H7 (cell line): ENCODE data around the gene TEX26. TPM values are rescaled to one million over a fixed set of nuclear protein-coding genes. Genes with fewer than 3 reads are reported as not detected.

Experiments used
- DNase-seq: peaks from one replicate; pipeline ENCODE4 v3.0.0; 2012
- H3K27me3 ChIP-seq: 2 replicates; pipeline ENCODE4 v1.6.0; 2011; ENCODE audit warnings: mild to moderate bottlenecking, low read length; ENCODE audit not compliant: control insufficient read depth, insufficient read depth
- H3K36me3 ChIP-seq: replicated peaks from 2 replicates; pipeline ENCODE4 v1.5.1; 2011; ENCODE audit warnings: low read length; ENCODE audit not compliant: control insufficient read depth, insufficient read depth
- H3K4me3 ChIP-seq: 2 replicates; pipeline ENCODE4 v1.5.1; 2011; ENCODE audit warnings: low read depth, mild to moderate bottlenecking, control low read depth, low read length, moderate library complexity; ENCODE audit not compliant: insufficient read depth
- total RNA-seq: library from RNA; depleted of rRNA; stranded (reverse); fragments of >200 nt; shearing (Covaris generic); gene quantifications from 2 replicates; pipeline ENCODE4 v1.2.3, GENCODE V29; 2014; rRNA removed

Gene TEX26
- total RNA-seq = not detected in 2 replicates

DNA sequence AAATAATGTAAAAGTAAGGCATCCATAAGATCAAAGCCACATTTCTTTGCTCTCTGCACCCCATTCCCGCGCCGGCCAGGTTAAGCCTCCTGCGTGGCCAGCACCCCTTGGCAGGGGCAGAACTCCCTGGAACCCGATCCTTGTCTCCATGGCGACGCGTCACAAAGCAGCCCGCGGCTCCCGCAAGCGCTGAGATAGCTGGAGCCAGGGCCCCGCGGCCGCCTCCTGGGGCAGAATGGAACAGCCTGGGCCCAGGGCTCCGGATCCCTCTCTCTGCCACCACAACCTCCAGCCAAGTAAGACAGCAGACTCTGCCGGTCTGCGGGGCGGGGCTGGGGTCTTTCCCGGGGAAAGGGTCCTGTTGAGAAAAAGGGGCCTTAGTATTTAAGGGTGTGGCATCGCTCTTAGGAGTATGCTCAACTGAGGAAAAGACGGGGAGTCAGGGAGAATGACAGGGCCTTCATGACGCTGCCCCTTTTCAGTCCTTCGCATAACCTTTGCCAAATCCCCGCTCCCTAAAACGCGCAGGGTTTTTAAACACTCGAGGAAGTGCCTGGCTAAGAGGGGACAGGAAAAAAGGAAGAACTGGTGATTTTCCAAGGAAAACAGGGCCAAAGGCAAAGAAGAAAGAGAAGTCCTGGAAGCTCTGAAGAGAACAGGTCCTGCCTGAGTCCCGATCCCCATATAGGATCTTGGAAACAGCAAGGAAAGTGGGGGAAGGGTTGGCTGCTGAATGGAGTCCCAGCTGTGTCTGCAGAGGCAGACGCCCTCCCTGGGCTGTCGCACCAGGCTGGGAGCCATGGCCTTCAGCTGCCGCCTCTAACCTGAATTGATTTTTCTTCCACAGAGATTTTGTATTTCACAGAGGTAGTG, at the start of gene TEX26:
TSS of gene TEX26 (plus strand) at position 176 of the 873 bp plus-strand sequence. CDS start at position 236, 60 bp downstream.
- no peaks in the 10 kb centered on the region for H3K36me3 ChIP-seq
- DNase-seq = peak; percentile 92
- H3K4me3 ChIP-seq = peak within 1 kb of the TSS; percentile 27; the same call in 1 of the 2 replicates
- H3K27me3 ChIP-seq = peaks cover 8% of the 10 kb centered on the region

DNA sequence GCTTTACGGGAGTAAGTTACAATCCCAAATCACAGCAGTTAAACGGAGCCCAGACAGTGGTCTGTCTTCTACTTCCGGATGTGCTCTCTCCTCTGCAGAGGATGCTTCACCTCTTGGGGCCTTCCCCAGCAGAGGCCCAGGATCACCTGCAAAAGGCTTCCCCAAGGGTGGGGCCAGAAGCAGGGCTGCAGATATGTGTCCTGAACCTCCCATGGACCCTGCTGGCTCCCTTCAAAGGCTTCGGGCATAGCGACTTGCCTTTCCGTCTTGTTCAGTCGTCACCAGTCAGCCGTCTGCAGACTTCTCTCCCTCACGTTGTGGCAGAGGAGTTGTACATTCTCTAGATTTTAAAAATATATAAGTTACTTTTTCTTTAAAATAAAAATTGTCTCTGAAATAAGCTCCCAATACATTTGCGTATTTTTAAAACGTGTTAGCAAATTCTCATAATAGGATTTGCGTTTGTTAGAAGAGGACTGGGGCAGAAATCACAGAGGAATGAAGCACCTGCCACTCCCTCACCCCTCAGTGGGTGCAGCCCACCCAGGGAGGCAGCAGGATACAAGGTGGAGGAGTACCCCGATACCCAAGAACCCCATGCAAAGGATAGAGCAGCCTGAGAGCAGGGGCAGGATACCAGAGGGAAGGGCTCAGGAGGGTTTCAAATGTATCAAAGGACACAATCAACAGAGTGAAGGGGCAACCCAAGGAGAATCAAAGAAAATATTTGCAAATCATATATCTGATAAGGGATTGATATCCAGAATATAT, 49.3 kb upstream of the TEX26 start:
- no peak overlapping the region for H3K4me3 ChIP-seq
- DNase-seq = no peak
- H3K36me3 ChIP-seq = no peaks in the 10 kb centered on the region; the same call in 1 of the 2 replicates
- H3K27me3 ChIP-seq = no peaks in the 10 kb centered on the region

DNA sequence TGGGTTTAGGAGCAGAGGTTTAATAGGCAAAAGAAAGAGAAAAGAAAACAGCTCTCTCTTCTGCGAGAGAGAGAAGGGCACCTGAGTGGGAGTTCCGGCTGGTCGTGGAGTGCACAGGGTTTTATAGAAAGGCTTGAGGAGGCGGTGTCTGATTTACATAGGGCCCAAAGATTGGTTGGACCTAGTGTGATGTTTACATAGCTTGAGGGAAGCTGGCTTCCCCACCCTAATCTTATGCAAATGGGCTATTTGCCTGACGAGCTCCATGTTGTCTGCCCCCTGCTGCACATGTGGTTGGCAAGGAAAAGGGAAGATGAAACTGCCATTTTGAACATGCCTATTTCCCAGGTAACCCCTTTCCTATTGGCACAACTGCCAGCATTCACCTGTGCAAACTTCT, 47.9 kb upstream of the TEX26 start:
- no peak for DNase-seq
- Histone ChIP-seq H3K36me3 (no peaks in the 10 kb centered on the region; the same call in 1 of the 2 replicates), H3K27me3 (no peaks in the 10 kb centered on the region), H3K4me3 (no peak overlapping the region)

DNA sequence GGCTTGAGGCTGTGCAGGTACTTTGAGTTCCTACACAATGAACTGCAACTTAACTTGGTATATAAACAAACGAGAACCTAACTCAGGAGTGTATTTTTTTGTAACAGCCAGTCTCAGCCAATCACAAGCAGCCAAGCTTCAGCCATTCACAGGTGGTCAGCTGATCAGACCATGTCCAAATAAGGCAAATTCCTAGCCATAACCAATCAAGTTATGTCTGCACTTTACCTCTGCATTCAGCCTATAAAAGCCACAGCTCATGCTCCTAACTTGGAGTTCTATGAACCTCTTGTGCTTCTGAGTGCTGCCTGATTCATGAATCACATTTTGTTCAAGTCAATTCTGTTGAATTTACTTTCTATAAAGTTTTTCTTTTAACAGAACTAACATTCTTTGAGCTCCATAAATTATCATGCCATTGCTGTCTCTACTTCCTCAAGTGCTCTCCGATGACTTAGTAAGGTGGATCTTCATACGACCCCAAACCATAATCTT, 43.2 kb upstream of the TEX26 start:
- Histone ChIP-seq H3K4me3 (no peak overlapping the region), H3K36me3 (no peaks in the 10 kb centered on the region), H3K27me3 (no peaks in the 10 kb centered on the region)
- no peak for DNase-seq

DNA sequence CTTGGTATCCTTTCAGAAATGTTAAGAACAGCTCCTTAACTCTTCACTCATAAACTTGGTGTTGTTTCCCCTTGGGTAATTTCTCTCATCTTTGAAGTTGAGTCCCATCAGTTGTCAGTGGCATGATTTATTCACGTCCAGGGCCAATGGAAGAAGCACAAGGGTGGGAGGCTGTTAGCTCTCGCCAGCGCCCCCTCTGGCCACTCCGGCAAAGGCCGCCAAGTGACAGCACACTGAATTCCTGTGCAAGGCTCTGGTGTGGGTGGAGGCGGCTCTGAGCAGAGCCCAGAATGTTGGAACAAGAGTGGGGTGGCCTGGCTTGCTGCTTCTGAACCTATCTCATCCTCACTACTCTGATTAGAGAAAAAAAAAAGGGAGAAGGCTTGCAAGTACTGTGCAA, 39.5 kb upstream of the TEX26 start:
- no peak overlapping the region for H3K4me3 ChIP-seq
- H3K36me3 ChIP-seq = no peaks in the 10 kb centered on the region
- peak; percentile 71 for DNase-seq
- no peaks in the 10 kb centered on the region for H3K27me3 ChIP-seq

DNA sequence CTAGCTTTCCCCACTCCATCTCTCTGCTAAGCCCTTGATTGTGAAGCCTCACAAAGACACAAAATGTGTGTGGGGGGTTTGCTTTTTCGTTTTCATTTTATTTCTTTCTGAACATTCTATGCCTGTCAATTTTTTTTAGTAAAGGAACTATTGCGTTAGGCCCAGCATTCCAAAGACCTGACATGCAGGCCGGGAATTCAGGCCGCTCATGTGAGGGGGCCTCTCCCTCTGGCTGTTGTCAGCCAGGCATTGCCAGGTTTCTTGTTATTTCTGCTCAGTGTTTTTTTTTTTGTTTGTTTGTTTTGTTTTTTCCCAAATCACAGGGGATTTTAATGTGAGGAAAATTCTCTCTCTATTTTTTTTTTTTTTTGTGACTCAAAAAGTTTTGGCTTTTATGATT, 36.7 kb upstream of the TEX26 start:
- H3K27me3 ChIP-seq = no peaks in the 10 kb centered on the region
- H3K4me3 ChIP-seq = no peak overlapping the region
- no peak for DNase-seq

DNA sequence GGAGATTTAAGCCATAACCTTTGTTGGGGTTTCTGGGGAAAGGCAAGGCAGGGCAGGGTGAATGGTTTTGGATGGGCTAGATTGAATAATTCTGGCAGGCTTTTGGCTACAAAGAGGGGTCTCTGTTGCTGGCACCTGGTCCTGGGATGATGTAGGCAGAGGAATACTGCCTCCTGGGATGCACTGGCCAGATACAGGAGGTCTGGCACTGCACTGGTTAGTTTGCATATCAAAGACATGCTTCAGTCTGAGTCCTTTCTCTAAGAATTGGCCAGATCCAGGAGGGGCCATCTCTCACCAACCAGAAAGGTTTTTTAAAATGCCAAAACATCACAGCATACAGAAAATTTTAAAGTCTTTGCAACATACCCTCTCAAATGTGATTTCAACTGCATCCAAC, 34.4 kb upstream of the TEX26 start:
- no peaks in the 10 kb centered on the region for H3K27me3 ChIP-seq
- H3K4me3 ChIP-seq = no peak overlapping the region
- peak; percentile 42 for DNase-seq
- no peaks in the 10 kb centered on the region for H3K36me3 ChIP-seq

More for the DNA sequence above, 36.7 kb upstream of the TEX26 start:
- H3K36me3 ChIP-seq = no peaks in the 10 kb centered on the region

DNA sequence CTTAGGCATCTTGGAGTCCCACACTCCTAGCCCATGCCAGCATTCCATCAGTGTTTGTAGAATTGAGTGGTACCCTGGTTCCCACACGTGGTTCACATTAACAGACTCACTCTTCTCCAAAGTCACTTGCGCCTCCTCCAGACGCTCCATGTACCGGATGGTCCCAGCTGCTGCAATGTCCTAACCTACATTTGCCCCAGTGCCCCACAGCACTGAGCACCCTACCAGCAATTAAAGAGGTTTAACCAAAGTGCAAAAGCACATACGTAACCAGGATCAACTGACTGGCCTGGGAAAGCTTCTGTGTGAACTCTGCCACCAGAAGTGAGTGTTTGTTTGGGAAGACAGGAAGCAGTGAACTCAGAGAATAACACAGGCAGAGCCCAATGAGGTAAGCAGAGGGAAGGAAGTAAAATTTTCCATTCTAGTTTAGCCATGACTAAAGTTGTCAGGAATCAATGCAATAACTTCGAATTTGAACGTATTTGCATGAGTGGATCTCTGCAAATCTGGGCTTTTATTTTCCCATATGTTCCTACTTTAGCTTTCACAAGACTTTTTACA, 33.7 kb upstream of the TEX26 start:
- Histone ChIP-seq H3K4me3 (no peak overlapping the region), H3K27me3 (no peaks in the 10 kb centered on the region; the same call in 1 of the 2 replicates)
- DNase-seq = no peak

DNA sequence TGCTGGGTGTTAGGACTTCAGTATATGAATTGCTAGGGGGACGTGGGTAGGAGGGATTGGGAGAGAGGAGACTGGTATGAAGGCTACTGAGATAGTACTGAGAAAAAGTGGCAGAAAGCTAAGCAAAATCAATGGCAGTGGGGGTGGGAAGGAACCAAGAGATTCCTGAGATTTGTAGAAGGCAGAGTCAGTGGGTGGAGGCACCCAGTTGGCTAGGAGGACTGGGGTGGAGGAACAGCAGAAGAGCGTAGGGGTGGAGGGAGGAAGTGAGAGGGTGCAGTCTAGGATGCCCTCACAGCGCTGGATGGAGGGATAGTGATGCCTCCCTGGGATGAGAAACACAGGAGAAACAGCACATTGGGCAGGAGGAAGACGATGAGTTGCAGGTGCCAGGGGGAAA, 32.0 kb upstream of the TEX26 start:
- peaks cover 2% of the 10 kb centered on the region for H3K27me3 ChIP-seq
- no peak overlapping the region for H3K4me3 ChIP-seq
- no peaks in the 10 kb centered on the region for H3K36me3 ChIP-seq
- no peak for DNase-seq

More for the DNA sequence above, 33.7 kb upstream of the TEX26 start:
- no peaks in the 10 kb centered on the region for H3K36me3 ChIP-seq

DNA sequence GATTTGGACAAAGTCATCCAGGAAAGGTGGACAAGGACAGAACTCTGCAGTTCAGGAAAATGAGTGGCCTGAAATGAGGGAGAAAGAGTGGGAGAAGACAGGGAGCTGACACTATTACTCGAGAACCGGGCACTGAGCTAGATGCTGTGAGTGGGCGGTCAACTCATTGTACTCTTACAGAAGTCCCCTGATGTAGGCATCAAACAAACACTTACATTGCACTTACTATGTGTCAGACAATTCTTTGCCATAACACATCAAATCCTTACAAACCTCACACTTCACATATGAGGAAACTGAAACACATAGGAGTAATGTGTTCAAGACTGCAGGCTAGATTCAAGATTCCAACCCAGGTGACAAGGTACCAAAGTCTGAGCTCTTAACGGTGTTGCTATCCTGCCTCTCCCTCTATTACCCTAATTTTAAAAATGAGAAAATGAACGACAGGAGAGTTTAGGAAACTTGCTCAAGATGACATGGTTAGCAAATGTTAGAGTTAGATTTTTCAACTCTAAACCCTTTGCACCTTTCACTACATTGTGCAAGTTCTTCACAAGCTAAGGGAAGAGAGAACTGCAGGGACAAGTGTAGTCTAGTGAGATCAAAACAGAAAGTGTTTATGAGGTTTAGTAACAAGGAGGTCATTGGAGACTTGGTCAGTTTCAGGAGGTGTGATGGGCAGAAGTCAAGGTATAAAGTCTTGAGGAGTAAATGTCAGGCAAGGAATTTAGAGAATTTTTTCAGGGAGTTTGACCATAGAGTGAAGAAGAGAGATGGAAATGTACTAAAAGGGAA, 31.3 kb upstream of the TEX26 start:
- Histone ChIP-seq H3K27me3 (peaks cover 9% of the 10 kb centered on the region), H3K36me3 (no peaks in the 10 kb centered on the region)

DNA sequence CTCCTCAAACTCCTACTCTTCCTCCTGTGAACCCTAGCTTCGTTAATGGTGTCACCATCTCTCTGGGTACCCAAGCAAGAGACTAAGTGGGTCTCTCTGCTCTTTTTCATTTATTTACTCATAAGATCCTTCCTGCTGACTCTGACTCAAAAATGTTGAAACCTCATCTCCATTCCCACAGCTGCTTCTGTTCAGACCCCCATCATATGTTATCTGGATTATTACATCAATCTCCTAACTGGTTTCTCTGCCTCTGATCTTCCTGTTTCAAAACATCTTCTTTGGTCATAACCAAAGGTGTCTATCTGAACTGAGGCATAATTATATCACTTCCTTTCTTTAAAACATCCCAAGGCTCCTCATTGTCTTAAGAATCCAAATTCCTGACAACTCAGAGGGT, 28.4 kb upstream of the TEX26 start:
- DNase-seq = no peak
- H3K4me3 ChIP-seq = no peak overlapping the region
- peaks cover 27% of the 10 kb centered on the region for H3K27me3 ChIP-seq
- H3K36me3 ChIP-seq = no peaks in the 10 kb centered on the region

More for the DNA sequence above, 31.3 kb upstream of the TEX26 start:
- H3K4me3 ChIP-seq = no peak overlapping the region
- DNase-seq = no peak

DNA sequence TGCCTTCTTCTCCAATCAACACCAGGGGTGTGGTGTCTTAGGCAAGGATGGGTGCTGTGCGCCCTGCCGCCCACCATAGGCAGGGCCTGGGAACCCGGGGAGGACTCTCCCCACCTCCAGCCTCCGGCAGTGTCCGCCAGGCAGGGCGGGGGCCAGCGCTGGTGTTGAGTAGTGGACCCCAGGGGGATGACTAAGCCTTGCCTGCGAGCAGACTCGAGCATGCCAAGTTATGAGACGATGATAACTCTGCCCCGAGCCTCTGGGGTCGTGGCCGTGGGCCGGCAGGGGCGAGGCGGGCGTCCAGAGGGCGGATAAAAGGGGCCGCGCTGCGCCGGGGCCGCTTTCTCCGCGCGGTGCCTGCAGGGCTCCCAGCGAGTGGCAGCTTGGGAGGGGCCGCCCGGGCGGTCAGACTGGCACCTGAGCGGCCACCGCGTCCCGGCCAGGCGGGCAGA, 26.5 kb upstream of the TEX26 start, which contains the start of gene MEDAG:
TSS of gene MEDAG (plus strand) at position 340 of the 452 bp plus-strand sequence. CDS start 245 bp downstream, outside the sequence.
- Histone ChIP-seq H3K27me3 (peaks cover 27% of the 10 kb centered on the region), H3K4me3 (peak within 1 kb of the TSS; percentile 27), H3K36me3 (no peaks in the 10 kb centered on the region)
- no peak for DNase-seq

DNA sequence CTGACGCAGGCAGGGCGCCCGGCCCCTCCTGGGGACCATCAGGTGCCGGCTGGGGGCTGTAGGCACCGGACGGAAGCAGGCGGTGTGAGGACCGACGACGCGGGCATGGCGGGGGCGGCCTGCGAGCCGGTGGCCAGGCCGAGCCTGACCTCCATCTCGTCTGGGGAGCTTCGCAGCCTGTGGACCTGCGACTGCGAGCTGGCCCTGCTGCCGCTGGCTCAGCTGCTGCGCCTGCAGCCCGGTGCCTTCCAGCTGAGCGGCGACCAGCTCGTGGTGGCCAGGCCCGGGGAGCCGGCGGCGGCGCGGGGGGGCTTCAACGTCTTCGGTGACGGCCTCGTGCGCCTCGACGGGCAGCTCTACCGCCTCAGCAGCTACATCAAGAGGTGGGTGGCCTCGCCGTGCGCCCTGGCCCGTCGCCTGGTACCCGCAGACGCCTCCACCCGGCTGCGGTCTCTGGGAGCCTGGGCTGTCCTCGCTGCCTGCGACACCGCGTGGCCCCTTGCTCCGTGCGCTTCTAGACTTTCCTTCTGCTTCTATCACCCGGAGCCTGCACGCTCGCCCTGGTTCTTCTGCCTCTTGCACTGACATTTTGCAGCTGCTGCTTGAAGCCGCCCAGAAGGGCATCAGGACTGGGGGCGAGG, 25.9 kb upstream of the TEX26 start:
- Histone ChIP-seq H3K36me3 (no peaks in the 10 kb centered on the region), H3K27me3 (peaks cover 27% of the 10 kb centered on the region), H3K4me3 (peak overlapping the region; percentile 27)
- DNase-seq = peak; percentile 77
